Sciatic nerve (tissue), 2 donors: ENCODE measurements around the gene TRPV6. TPM values are rescaled to one million over a fixed set of nuclear protein-coding genes. Genes with fewer than 3 reads are reported as not detected.

ENCODE experiments used
- ATAC-seq: fragments of 200-7000 bp; cut with Tn5 transposase; one replicate; pipeline ENCODE4 v1.9.1; 2020; ENCODE audit warnings: mild to moderate bottlenecking, moderate library complexity
- DNase-seq: peaks from one replicate; pipeline ENCODE4 v3.0.0-alpha.2; 2020; ENCODE audit warnings: low spot score
- intact Hi-C: fragments of 100-400 bp; cut with DNase I; formaldehyde crosslinking; loops from one replicate; pipeline ENCODE4 v1.14.2; 2022
- total RNA-seq: library from RNA; stranded (reverse); fragmentation: NEBNext Ultra II Directional; extraction: Animal tissue kit (Norgen Biotek cat#: 25700); gene quantifications from one replicate; pipeline ENCODE4 v1.2.1, GENCODE V29; 2021
- donor health status: DM: no; HTN: no; CAD: no.
- donor health status: DM: no; HTN: no; CAD: no.

The TRPV6 gene
- total RNA-seq, 1 donor from 2014 or later: 0.40 TPM

DNA sequence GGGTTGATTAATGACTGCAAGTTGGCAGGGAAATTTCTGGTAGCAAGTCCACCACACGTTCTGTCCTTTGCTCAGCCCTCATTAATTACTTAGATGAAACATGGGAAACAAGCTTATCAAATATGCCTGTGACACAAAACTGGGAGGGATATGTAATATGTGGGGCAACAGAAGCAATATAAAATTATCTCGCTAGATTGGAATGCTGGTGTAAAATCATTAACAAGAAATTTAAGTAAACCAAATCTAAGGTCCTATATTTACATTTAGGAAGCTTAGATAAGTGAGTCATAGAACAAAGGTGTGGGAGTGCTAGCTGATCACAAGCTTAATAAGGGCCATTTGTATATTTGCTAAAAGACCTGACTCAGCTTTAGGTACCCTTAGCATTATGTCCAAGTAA is 24.5 kb upstream of the TRPV6 start:
- DNase-seq (no peak), ATAC-seq (no peak)
- intact Hi-C loops: no loop called here

DNA sequence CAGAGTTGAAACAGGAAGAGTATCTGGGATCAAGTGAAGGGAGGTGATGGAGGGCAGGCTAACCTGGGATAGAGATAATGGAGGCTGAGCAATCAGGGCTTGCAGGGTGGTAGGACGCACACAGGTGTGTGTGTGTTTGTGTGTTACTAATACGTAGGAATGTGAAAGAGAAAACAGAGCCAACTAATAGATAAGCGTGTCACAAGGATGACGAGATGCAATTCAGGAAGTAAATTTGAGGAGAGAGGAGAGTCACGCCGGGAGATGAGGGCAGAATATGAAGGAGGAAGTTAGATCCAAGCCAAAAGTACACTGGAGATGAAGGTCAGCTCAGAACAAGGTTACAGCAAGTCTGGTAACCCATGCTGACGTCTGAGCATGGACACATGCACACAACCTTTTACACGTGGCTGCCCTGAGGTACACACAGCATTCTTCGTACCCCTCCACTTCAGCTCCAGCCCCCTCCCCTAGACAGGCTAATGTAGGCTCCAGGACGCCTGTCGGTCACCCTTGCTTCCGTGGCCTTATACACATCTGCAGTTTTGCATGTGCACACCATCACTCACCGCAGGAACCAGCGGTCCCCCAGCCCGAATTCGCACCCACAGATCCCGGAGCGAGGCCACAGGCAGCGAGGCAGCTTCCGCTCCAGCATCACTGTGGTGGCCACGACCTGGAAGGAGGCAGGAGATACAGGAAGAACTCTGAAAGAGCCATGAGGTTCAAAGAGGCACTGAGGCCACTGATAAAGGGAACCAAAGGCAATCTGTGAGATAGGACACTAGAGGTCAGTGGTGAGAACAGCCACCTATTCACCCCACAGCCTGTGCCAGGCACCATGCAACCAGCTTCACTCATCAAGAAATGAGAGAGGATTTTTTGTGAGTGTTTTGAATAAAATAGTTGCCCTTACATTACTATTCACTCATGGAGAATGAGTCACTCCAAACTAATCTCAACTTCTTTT is 23.7 kb upstream of the TRPV6 start:
- intact Hi-C loops: no loop called here
- DNase-seq (no peak), ATAC-seq (no peak)

DNA sequence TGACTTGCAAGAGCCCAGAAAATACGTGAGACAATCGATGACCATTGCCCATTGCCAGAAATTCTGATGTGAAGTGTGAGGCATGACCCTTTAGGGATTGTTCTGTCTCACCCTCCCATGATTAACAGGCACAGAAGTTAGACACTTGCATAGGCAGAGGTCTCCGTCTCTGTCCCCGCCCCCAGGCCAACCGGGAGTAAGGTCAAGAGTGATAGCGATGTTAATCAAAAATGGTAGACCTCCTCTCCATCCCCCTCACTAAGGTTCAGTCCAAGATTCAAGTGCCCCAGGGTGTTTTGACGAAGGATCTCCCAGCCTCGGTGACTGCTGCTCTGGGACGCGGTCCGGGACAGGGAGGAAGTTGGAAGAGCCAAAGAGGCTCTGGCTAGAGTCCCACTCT is 22.7 kb upstream of the TRPV6 start:
- intact Hi-C loops: no loop called here
- no peak for DNase-seq
- no peak for ATAC-seq

DNA sequence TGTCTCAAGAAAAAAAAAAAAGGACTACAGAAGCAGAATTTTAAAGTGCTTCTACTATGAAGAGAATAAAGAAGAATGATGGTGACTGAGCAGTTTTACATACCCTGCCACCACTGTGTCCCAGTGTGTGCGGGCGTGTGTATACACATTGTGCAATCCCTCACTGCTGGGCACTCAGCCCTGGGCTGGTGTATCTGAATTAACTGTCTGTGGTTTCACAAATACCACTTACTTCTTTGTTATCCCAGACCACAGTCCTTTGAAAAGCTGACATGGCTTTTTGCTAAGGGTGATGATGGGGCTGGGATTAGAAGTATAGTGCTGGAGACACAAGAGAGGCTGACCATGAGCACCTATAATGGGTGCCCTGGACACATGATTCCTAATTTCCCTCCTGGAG is 21.1 kb upstream of the TRPV6 start:
- ATAC-seq (no peak), DNase-seq (no peak)
- intact Hi-C loops: no loop called here

DNA sequence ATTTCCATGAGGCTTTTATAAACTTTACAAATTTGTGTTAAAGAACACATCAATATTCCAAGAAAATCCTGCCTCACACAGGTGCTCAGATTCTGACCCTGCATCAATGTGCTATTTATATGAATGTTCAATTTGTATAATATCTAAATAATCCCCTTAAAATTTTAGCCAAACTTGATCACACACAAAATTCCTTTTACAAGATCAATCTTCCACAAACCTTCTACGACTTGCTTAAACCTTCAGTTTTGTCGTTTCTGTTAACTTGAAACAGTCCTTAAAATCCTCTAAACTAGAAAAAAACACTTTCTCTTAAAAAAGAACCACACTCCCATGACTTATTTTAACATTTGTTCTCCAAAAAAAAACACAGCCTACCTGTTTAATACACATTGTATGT is 20.2 kb upstream of the TRPV6 start:
- intact Hi-C loops: no loop called here
- ATAC-seq: no peak
- no peak for DNase-seq

DNA sequence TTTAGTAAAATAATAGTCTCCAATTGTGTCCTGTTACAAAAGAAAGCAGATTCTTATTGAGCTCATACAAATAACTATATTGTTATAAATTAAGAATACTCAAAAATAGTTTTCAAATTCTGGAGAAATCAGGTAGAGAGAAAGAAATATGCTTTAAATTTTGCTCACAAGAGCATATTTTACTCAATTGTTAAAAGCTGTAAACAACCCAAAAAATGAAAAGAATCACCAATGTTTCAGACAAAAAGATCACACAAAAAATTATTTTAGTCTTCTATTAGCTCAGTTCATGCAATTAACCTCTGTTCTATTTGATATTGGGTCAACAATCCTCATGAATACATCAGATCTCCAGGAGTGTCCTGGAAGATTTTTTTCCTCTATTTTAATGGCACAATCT is 18.6 kb upstream of the TRPV6 start:
- intact Hi-C loops: no loop called here
- ATAC-seq (no peak), DNase-seq (no peak)

DNA sequence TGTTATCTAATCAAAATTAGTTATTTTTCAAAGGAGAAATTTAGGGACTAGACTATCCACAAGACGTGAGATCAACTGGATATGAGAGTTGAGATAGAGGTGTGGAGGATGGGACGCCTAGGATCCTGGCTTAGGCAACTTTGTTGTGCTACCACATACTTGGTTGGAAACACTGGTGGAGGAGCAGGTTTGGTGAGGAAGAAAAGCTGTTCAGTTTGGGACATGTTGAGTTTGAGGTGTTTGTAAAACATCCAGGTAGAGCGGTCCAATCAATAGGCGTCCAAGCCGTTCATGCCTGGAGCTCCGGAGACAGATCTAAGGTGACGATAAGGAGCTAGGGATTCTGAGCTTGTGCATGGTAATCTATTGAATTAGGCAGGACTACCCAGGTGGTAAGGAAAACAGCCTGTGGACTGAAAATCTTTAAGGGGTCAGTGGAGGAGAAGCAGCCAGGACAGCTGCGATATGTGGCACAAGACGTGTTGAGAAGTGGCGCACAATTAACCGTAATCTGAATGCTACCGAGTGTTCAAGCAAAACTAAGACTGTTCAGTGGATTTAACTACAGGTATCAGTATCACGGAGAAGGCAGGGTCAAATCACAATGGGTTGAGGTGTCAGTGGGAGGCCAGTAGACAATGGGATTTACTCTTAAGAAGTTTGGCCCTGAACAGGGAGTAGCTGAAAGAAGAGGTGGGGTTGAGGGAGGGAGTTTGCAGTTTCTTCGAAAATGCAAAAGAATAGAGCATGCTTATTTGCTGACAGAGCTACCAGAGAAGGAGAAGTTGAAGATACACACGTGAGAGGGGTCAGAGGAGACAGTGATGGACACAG is 16.1 kb upstream of the TRPV6 start:
- intact Hi-C loops: no loop called here
- DNase-seq: no peak
- no peak for ATAC-seq

DNA sequence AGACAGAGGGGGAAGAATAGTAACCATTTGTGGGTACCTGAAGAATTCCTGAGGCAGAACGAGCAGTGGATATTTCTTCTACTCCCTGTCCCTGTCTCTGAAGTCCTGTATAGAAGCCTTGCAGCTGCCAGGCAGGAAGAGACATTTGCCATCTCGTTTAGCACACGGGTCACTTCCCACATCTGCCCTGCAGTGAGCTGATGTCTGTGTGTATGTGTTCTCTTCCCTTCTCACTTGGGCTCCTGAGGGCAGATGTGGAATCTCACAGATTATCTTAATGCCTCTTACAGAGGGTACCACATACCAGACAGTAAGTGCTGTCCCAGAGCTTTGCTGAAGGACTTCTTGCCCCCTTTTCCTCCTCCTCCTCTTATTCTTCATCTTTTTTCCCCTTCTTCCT is 14.1 kb upstream of the TRPV6 start:
- intact Hi-C loops: no loop called here
- ATAC-seq: no peak

DNA sequence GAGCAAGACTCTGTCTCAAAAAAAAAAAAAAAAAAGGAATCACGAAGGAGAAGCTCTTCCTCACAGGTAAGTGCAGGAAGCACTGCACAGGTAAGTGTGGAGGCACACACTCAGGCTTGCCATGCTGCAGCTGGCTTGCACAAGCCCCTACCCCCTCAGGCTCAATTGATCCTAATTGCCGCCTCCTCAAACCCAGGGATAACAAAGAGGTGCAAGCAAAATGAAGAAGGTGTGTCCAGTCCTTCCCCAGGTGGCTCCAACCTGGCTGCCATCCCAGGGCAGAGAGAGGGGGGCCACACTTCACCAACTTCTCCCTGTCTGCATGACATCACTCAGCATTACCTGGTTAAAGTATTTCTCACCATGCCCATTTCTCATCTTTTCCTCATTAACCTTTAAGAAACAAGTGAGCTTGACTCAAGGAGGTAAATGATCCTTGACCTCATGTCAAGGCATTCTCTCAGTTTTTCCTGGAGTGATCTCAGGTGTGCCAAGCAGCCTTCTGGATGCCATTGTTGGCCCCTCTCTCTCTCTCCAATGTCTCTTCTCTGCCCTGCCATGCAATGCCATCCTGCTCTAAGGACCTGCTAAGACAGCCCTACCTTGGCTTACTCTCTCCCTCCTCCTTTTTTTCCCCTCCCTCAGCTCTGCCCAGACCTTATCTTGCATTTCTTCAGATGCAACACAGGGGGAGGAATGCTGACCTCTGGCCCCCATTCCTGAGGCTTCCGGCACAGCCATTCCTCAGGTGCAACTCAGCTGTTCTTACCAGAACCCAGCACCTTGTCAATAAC is 13.0 kb upstream of the TRPV6 start:
- no peak for ATAC-seq
- DNase-seq: no peak
- intact Hi-C loops: no loop called here

More for the DNA sequence above, 14.1 kb upstream of the TRPV6 start:
- DNase-seq: no peak

DNA sequence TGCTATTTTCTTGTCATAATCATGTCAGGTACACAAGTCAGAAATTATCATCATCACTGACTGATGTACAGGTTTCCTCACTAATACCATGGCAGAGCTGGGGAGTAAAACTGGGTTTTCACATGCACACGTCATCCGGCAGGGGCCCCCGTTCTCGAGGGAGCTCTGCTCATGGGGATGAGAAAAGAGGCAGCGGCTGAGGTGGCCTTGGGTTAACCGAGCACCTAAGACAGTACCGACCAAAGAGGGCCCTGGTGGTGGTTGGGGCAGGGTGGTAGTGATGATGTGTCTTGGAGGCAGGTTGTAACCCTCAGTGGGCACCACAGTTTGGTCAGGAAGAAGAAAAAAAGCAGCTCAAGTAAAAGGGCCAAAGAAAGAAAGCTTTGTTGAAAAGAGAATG is 12.1 kb upstream of the TRPV6 start:
- DNase-seq: no peak
- ATAC-seq: no peak
- intact Hi-C loops: no loop called here

DNA sequence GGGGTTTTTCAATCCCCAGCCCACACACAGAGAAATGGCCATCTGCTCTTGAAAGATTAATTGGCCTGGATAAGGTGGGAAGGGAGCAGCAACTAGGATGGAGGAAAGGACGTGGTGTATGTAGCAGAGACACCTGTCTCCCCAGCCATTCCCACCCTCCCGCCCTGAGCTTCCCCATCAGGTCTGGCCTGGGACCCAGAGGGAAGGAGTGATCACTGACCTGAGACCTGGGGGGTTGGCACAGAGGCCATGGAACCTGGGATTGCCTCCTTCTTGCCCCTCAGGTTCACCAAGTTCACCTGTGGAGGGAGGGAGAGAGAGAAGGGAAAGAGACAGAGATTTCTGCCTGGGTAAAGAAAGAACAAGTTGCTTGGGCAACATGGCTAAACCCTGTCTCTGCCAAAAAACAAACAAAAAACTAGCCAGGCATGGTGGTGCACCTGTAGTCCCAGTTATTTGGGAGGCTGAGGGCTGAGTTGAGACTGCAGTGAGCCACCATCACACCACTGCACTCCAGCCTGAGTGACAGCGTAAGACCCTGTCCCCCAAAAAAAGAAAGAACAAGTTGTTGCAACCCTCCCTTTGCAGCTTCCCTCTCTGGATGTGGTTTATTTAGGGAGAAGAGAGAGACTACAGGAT is 11.3 kb upstream of the TRPV6 start:
- DNase-seq (no peak), ATAC-seq (no peak)
- intact Hi-C loops: no loop called here

DNA sequence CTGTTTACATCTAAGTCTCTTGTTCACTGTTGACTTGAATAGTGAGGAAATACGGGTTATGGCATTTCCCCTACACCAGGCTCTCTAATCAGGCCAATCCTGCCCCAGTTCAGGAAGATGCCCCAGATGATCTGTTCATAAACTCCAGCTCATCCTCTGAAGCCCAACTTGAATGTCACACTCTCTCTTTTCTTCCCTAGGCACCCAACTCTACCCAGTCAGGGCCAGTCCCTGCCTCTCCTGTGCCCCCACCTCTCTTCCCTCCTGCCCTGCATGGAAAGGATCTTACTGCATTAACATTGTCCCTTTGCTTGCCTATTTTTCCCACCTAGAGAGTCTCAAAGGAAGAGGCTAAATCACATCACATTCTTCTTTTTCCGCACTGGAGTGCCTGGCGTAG is 10.6 kb upstream of the TRPV6 start:
- intact Hi-C loops: no loop called here
- ATAC-seq: no peak
- DNase-seq: no peak

DNA sequence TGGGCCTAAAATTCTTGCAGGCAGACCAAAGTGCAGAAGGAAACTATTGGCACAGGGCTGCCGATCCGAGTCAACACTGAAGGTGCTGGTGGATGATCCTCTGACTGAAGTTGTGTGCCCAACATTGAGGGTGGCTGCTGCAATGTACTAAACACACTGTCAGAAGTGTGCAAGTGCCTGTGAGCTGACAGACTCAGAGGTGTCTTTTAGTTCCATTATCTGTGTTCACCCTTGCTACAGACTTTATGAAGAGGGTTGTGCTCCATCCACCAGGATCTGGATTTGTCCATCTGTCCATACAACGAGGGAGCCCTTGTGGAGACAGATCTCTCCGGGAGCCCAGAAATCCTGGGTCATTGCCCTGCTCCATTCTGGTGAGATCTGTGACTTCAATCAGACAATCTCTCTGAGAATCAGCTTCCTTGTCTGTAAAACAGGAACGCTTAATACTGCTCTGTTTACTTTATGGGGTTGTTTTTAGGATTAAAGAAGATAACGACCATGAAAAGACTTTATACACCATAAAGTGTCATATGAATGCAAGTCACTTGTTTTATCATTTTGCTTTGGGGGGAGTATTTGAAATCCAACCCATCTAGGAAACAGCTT is 9.5 kb upstream of the TRPV6 start:
- DNase-seq (no peak), ATAC-seq (no peak)
- intact Hi-C loops: no loop called here

DNA sequence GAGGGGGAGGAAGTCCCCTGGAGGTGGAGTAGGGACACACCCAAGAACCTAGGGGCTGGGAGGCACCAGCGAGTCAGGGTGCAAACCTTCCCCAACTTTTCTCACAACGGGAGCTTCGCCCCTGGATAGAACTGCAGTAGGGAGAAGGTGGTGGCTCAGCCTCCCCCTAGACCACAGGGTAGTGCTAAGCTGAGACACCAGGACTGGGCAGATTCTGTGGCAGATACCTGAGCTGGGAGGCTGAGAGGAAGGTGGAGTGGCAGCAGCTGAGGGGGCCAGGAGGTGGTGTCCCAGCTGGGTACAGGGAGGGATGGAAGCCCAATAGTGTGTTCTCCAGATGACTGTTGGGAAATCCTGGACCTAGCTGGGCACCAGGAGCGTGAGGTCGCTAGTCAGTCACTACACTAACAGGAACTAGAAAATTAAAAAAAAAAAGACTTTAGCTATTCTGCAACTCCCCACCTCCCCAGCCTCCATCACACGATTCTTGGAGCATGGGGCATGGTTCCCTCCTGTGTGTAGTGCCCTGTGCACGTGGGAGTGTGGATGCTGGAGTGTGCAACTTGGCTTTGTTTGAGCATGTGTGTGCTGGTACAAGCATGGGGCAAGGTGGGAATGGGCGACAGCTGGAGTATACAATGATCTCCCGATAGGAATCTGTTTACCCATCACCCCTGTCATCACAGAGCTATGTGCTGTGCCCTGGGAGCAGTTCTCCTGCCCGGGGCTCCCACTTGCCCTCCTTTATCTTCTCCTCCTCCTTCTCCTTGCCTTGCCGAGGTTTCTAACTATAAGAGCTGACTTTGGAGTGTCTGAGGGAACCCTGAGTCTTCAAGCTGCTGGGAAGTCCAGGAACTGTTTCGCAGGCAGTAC is 8.8 kb upstream of the TRPV6 start:
- ATAC-seq: no peak
- intact Hi-C loops: no loop called here
- no peak for DNase-seq

DNA sequence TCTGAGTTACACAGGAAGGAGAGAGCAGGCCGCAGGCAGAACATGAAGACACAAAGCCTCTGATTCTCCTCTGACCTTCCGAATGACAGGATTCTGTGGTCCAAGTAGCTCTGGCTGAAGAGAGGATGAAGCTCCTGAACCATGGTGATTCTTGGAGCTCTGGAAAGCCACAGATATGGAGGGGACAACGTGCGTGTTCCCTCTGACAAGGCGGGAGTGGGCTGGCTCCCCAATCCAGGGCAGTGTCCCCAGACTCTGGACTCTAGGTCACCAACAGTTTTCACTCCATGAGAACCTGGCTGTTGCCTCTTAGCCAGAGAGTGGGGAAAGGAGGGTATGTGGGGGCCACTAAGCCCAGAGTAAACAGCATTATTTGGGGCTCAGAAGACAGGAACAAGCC is 7.4 kb upstream of the TRPV6 start:
- DNase-seq (no peak), ATAC-seq (no peak)
- intact Hi-C loops: no loop called here

DNA sequence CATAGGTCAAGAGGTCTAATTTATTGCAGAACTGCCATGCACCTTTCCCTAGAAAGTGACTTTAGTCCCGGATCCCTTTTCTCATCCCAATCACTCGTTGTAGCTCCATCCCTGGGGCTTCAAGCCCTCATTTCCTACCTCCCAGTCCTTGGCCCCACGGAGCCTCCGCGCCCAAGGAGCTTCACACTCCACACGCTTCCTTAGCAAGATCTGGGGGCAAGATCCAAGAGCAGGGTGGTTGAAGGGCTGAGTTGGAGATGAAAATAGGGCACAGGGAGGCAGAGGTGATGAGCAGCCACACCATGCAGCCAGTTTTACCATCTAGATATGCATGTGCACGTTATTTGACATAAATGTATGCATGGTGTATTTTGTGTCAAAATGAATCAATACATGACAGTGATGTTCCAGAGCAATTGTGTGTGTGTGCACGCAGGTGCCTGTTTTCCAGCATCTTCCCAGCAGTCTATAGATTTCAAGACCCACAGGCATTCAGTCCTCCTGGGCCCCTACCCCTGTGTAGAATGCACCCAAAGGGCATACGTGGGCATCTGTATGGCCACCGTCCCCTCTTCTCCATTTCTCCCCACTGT is 6.0 kb upstream of the TRPV6 start:
- ATAC-seq: no peak
- intact Hi-C loops: no loop called here
- DNase-seq: no peak

DNA sequence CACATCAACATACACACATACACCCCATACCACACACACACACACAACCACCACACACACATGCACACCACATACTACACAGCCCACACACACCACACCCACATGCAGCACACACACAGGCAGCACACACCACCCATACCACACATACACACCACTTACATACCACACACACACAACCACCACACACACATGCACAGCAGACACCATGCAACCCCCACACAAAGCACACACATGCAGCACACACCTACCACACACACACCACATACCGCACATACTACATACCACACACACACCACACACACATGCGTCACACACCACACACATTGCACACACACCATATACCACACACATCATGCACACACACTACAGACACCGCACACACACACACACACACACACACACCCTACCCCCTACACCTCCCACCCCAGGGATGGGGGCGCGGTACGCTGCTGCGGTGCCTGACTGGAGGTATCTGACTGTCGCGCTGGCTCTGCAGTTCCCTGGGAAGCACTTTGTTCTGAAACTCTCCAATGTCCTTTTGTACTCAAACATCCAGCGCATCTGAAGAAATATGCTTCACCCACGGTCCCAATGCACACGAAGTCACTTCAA is 5.4 kb upstream of the TRPV6 start:
- no peak for ATAC-seq
- no peak for DNase-seq
- intact Hi-C loops: no loop called here
